ENCODE measurements around the gene OR5V1. TPM values are rescaled to one million over a fixed set of nuclear protein-coding genes. Genes with fewer than 3 reads are reported as not detected.

The OR5V1 gene
- total and polyA plus RNA-seq, 9 of the 15 experiments (the other 6 are each of a cell fraction or from before 2014, with no cell fraction given) = not detected

DNA sequence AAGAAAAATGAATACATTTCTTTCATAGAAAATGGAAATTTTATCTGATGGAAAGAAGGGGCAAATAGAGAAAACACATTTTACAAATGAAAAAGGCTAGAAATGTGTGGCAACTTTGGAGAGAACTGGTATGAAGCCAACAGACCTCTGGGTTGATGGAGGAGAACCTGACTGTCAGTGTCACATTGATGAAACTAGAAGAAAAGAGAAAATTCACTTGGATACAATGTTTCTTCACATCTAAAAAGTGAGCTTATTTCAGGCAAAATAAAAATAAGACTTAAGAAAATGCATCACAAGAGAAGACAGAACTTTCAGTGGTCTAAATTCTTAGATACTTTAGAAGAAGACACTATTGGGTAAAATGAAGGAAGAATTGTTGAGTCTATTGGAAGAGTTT, 26.7 kb upstream of the OR5V1 start, which contains the start of gene OR12D2:
Gene OR12D2, plus strand, starts transcription at position 301 of the 400 bp plus-strand sequence. CDS start 1,069 bp downstream, outside the sequence.
- no peaks in the 10 kb centered on the region for H4K20me1 ChIP-seq (replicated peaks; ENCODE audit: control insufficient read depth, insufficient read depth, low read length)
- no peak for DNase-seq (ENCODE audit: extremely low read depth in 1 of 4, low spot score in 3 of 4)
- ChIA-PET POLR2A (interaction anchor here (1.2 kb wide), 1 partner anchor 15 kb away, joined by 3 read pairs; no protein-coding TSS in a partner anchor), CTCF (ENCODE audit: low intra/inter-chr PET ratio) (no interaction called here)
- FAIRE-seq = no peak
- in situ Hi-C loops (cut with MboI) = no loop called here
- intact Hi-C loops (cut with micrococcal nuclease) = no loop called here
- no TSS peak for BruUV-seq (replicated peaks)
- no peak within 1 kb of the TSS for H3K4me3 ChIP-seq
- H3K9me3 ChIP-seq (replicated peaks; ENCODE audit: control insufficient read depth, insufficient read depth, low read depth, low read length) = no peaks in the 10 kb centered on the region
- H3K36me3 ChIP-seq (ENCODE audit: control insufficient read depth, insufficient read depth, low read length) = no peaks in the 10 kb centered on the region
- ATAC-seq = no peak
- H3K79me2 ChIP-seq (ENCODE audit: control insufficient read depth, insufficient read depth, low read length) = no peaks in the 10 kb centered on the region
- H3K9ac ChIP-seq (ENCODE audit: insufficient read depth in 1 of 2, low read depth in 2 of 2, low read length in 2 of 2) = no peak within 1 kb of the TSS
- H3K4me2 ChIP-seq (ENCODE audit: insufficient read depth, low read length) = no peak within 1 kb of the TSS
- peaks cover 2 to 12% of the 10 kb centered on the region in 2 experiments; a peak in 2 of 5 replicates for H3K27me3 ChIP-seq (ENCODE audit: control insufficient read depth in 2 of 2, insufficient read depth in 2 of 2, low read length in 2 of 2)
- TF ChIP-seq, protein P1, sequence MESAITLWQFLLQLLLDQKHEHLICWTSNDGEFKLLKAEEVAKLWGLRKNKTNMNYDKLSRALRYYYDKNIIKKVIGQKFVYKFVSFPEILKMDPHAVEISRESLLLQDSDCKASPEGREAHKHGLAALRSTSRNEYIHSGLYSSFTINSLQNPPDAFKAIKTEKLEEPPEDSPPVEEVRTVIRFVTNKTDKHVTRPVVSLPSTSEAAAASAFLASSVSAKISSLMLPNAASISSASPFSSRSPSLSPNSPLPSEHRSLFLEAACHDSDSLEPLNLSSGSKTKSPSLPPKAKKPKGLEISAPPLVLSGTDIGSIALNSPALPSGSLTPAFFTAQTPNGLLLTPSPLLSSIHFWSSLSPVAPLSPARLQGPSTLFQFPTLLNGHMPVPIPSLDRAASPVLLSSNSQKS (CRISPR knock-in tag; IDR thresholded peaks at IDR 0.05) = no peak
- no peak for TF ChIP-seq SRSF7 (optimal IDR thresholded peaks at IDR 0.05; ENCODE audit: low read depth, low read length)
- H3K27ac ChIP-seq (ENCODE audit: extremely low read depth, low read depth, low read length) = no peak within 1 kb of the TSS
- H3K9me1 ChIP-seq (ENCODE audit: control insufficient read depth, insufficient read depth, low read length) = no peaks in the 10 kb centered on the region
- H2AFZ ChIP-seq (ENCODE audit: low read depth, low read length) = no peak within 1 kb of the TSS
- H3K4me1 ChIP-seq (replicated peaks in 1 of 2; ENCODE audit: control insufficient read depth in 2 of 2, insufficient read depth in 2 of 2, low read length in 2 of 2) = no peaks in the 10 kb centered on the region

GRCh38 chr6:29388533-29388932, 19.9 kb upstream of the OR5V1 start:
- Histone ChIP-seq H4K20me1 (replicated peaks; ENCODE audit: control insufficient read depth, insufficient read depth, low read length) (no peaks in the 10 kb centered on the region), H2AFZ (ENCODE audit: low read depth, low read length) (no peak overlapping the region), H3K4me2 (ENCODE audit: insufficient read depth, low read length) (no peak overlapping the region), H3K4me1 (replicated peaks in 1 of 2; ENCODE audit: control insufficient read depth in 2 of 2, insufficient read depth in 2 of 2, low read length in 2 of 2) (no peaks in the 10 kb centered on the region), H3K36me3 (ENCODE audit: control insufficient read depth, insufficient read depth, low read length) (no peaks in the 10 kb centered on the region), H3K27me3 (ENCODE audit: control insufficient read depth in 2 of 2, insufficient read depth in 2 of 2, low read length in 2 of 2) (peaks cover 3 to 21% of the 10 kb centered on the region in 2 experiments; a peak in 3 of 5 replicates), H3K9me3 (replicated peaks; ENCODE audit: control insufficient read depth, insufficient read depth, low read depth, low read length) (no peaks in the 10 kb centered on the region), H3K9me1 (ENCODE audit: control insufficient read depth, insufficient read depth, low read length) (no peaks in the 10 kb centered on the region), H3K9ac (ENCODE audit: insufficient read depth in 1 of 2, low read depth in 2 of 2, low read length in 2 of 2) (no peak overlapping the region), H3K4me3 (no peak overlapping the region), H3K27ac (ENCODE audit: extremely low read depth, low read depth, low read length) (no peak overlapping the region), H3K79me2 (ENCODE audit: control insufficient read depth, insufficient read depth, low read length) (no peaks in the 10 kb centered on the region)
- no TSS peak for BruUV-seq (replicated peaks)
- CTCF ChIA-PET (ENCODE audit: low intra/inter-chr PET ratio) = no interaction called here
- in situ Hi-C loops (cut with MboI) (no loop called here), intact Hi-C loops (cut with micrococcal nuclease) (no loop called here)
- POLR2A ChIA-PET = no interaction called here
- ATAC-seq (no peak), DNase-seq (ENCODE audit: extremely low read depth in 1 of 4, low spot score in 3 of 4) (no peak), FAIRE-seq (no peak)
- 1% methylated on average over 4 of the region's 4 CpGs for WGBS (ENCODE audit: insufficient coverage, low coverage, missing lambda C conversion rate)
- TF ChIP-seq, protein P2, sequence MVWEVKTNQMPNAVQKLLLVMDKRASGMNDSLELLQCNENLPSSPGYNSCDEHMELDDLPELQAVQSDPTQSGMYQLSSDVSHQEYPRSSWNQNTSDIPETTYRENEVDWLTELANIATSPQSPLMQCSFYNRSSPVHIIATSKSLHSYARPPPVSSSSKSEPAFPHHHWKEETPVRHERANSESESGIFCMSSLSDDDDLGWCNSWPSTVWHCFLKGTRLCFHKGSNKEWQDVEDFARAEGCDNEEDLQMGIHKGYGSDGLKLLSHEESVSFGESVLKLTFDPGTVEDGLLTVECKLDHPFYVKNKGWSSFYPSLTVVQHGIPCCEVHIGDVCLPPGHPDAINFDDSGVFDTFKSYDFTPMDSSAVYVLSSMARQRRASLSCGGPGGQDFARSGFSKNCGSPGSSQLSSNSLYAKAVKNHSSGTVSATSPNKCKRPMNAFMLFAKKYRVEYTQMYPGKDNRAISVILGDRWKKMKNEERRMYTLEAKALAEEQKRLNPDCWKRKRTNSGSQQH (CRISPR knock-in tag; IDR thresholded peaks at IDR 0.05) = no peak
- TF ChIP-seq LARP7 (IDR thresholded peaks at IDR 0.05) = no peak
- no peak for TF ChIP-seq ZBTB34 (CRISPR knock-in tag; IDR thresholded peaks at IDR 0.05)
- TF ChIP-seq SP1 (CRISPR knock-in tag; IDR thresholded peaks at IDR 0.05) = no peak
- TF ChIP-seq TSC22D4 (tag; IDR thresholded peaks at IDR 0.05) = no peak
- no peak for TF ChIP-seq KHSRP (IDR thresholded peaks at IDR 0.05)
- no peak for TF ChIP-seq ZNF639 (CRISPR knock-in tag; conservative IDR thresholded peaks at IDR 0.05 in 1 of 2, IDR thresholded peaks at IDR 0.05 in 1 of 2)
- no peak for TF ChIP-seq EP300 (IDR thresholded peaks at IDR 0.05; ENCODE audit: low read length)
- no peak for TF ChIP-seq IRF2 (CRISPR knock-in tag; IDR thresholded peaks at IDR 0.05)
- no peak for TF ChIP-seq ZFP36 (IDR thresholded peaks at IDR 0.05; ENCODE audit: low read depth, low read length, partially characterized antibody)
